IMR-90 (cell line): ENCODE data around the gene PLA2G4B. TPM values are rescaled to one million over a fixed set of nuclear protein-coding genes. Genes with fewer than 3 reads are reported as not detected.

Experiments used
- ATAC-seq: fragments of 200-7000 bp; cut with Tn5 transposase; 2 replicates; pipeline ENCODE4 v1.9.1; 2020; ENCODE audit warnings: low read depth, mild to moderate bottlenecking, moderate library complexity
- Bru-seq: library from RNA; stranded (reverse); fragments of 400-500 nt; gene quantifications from one replicate; lab custom pipeline; 2021; lab: Mats Ljungman, UMichigan
- BruChase-seq, 2 experiments: library from RNA; stranded (reverse); fragments of 400-500 nt; gene quantifications; one replicate each; lab custom pipeline; 2021; lab: Mats Ljungman, UMichigan
- BruUV-seq: library from RNA; stranded (reverse); fragments of 400-500 nt; replicated peaks from 2 replicates; lab custom pipeline; 2021; lab: Mats Ljungman, UMichigan
- CTCF ChIA-PET: fragments of 300-600 bp; formaldehyde crosslinking; extraction: SDS; loops from one replicate; lab custom pipeline; 2021; ENCODE audit warnings: antibody characterized with exemption; lab: Yijun Ruan, JAX
- POLR2A ChIA-PET: fragments of 300-600 bp; sonication (Branson Sonifier 250); formaldehyde crosslinking; loops from one replicate; lab custom pipeline; 2022; ENCODE audit warnings: antibody characterized with exemption; ENCODE audit not compliant: unreplicated experiment; lab: Charles Lee
- DNase-seq: peaks from one replicate; pipeline ENCODE4 v3.0.0; 2013
- H2AFZ ChIP-seq: replicated peaks from 2 replicates; pipeline ENCODE3; 2013; ENCODE audit warnings: low read length, mild to moderate bottlenecking; ENCODE audit not compliant: poor library complexity
- H2AK5ac ChIP-seq: 2 replicates; pipeline ENCODE4 v1.6.1; 2013; ENCODE audit warnings: low read depth, low read length, inconsistent platforms
- H2AK9ac ChIP-seq: replicated peaks from 2 replicates; pipeline ENCODE3; 2013; ENCODE audit warnings: mild to moderate bottlenecking, low read depth, low read length, moderate library complexity; ENCODE audit not compliant: poor library complexity
- H2BK120ac ChIP-seq: 2 replicates; pipeline ENCODE4 v1.6.1; 2013; ENCODE audit warnings: low read depth, low read length, inconsistent platforms
- H2BK15ac ChIP-seq: 3 replicates; pipeline ENCODE4 v1.6.1; 2013; ENCODE audit warnings: low read depth, low read length, inconsistent platforms
- H2BK20ac ChIP-seq: 2 replicates; pipeline ENCODE4 v1.6.1; 2013; ENCODE audit warnings: low read depth, mild to moderate bottlenecking, inconsistent platforms, low read length, moderate library complexity
- H2BK5ac ChIP-seq: 2 replicates; pipeline ENCODE4 v1.6.1; 2013; ENCODE audit warnings: mild to moderate bottlenecking, low read depth, low read length, inconsistent platforms; ENCODE audit not compliant: poor library complexity, severe bottlenecking
- H3K14ac ChIP-seq: replicated peaks from 2 replicates; pipeline ENCODE4 v1.6.1; 2013; ENCODE audit warnings: low read depth, low read length, inconsistent platforms
- H3K18ac ChIP-seq: 2 replicates; pipeline ENCODE4 v1.6.1; 2013; ENCODE audit warnings: low read depth, low read length, control low read depth
- H3K23ac ChIP-seq: 2 replicates; pipeline ENCODE4 v1.6.1; 2013; ENCODE audit warnings: low read depth, low read length, inconsistent platforms
- H3K27ac ChIP-seq: 2 replicates; pipeline ENCODE4 v1.5.1; 2013; ENCODE audit warnings: mild to moderate bottlenecking, control low read depth, low read length; ENCODE audit not compliant: insufficient read depth
- H3K27me3 ChIP-seq: 2 replicates; pipeline ENCODE4 v1.6.1; 2013; ENCODE audit warnings: low read length; ENCODE audit not compliant: control insufficient read depth, insufficient read depth
- H3K36me3 ChIP-seq: 2 replicates; pipeline ENCODE4 v1.6.1; 2013; ENCODE audit warnings: low read length, mixed read lengths; ENCODE audit not compliant: control insufficient read depth, insufficient read depth
- H3K4ac ChIP-seq: 2 replicates; pipeline ENCODE4 v1.6.1; 2013; ENCODE audit warnings: low read depth, low read length, inconsistent platforms
- H3K4me1 ChIP-seq: 2 replicates; pipeline ENCODE4 v1.6.1; 2013; ENCODE audit warnings: low read length, mixed read lengths; ENCODE audit not compliant: control insufficient read depth, insufficient read depth
- H3K4me2 ChIP-seq: 2 replicates; pipeline ENCODE4 v1.6.1; 2013; ENCODE audit warnings: low read depth, mild to moderate bottlenecking, control low read depth, low read length, moderate library complexity
- H3K4me3 ChIP-seq: 2 replicates; pipeline ENCODE4 v1.5.1; 2013; ENCODE audit warnings: low read depth, mild to moderate bottlenecking, control low read depth, low read length, moderate library complexity; ENCODE audit not compliant: insufficient read depth
- H3K56ac ChIP-seq: 2 replicates; pipeline ENCODE4 v1.6.1; 2013; ENCODE audit warnings: low read length, inconsistent platforms; ENCODE audit not compliant: insufficient read depth; ENCODE audit errors: extremely low read depth
- H3K79me1 ChIP-seq, 2 experiments: 2 replicates each; pipeline ENCODE4 v1.6.1; 2013; ENCODE audit warnings: low read length in 2 of 2, inconsistent platforms in 1 of 2, low read depth in 1 of 2
- H3K9ac ChIP-seq: 2 replicates; pipeline ENCODE4 v1.6.1; 2013; ENCODE audit warnings: low read depth, low read length, control low read depth
- H3K9me1 ChIP-seq: 2 replicates; pipeline ENCODE4 v1.6.1; 2013; ENCODE audit warnings: low read length, inconsistent platforms; ENCODE audit not compliant: insufficient read depth
- H3K9me3 ChIP-seq: 2 replicates; pipeline ENCODE4 v1.6.1; 2013; ENCODE audit warnings: low read length; ENCODE audit not compliant: control insufficient read depth, insufficient read depth
- H4K20me1 ChIP-seq: 2 replicates; pipeline ENCODE4 v1.6.1; 2013; ENCODE audit warnings: low read length, inconsistent platforms; ENCODE audit not compliant: insufficient read depth
- H4K5ac ChIP-seq: 2 replicates; pipeline ENCODE4 v1.6.1; 2013; ENCODE audit warnings: mild to moderate bottlenecking, low read depth, low read length, control low read depth
- H4K8ac ChIP-seq, 2 experiments: 2 replicates each; pipeline ENCODE4 v1.6.1; 2013; ENCODE audit warnings: low read depth in 2 of 2, low read length in 2 of 2, control low read depth in 1 of 2, inconsistent platforms in 1 of 2
- H4K91ac ChIP-seq: 2 replicates; pipeline ENCODE4 v1.6.1; 2013; ENCODE audit warnings: low read depth, low read length, inconsistent platforms; ENCODE audit not compliant: insufficient read depth
- BHLHE40 ChIP-seq: fragments of 150-350 bp; IDR thresholded peaks from 2 replicates; pipeline ENCODE4 v1.6.1; 2016; ENCODE audit warnings: mild to moderate bottlenecking, low read depth, low read length
- CEBPB ChIP-seq: IDR thresholded peaks from 2 replicates; pipeline ENCODE4 v1.6.1; 2012; ENCODE audit warnings: low read depth, low read length, improper control_type of control experiment
- CHD1 ChIP-seq: IDR thresholded peaks from 2 replicates; pipeline ENCODE4 v1.6.1; 2012; ENCODE audit warnings: low read depth, low read length, improper control_type of control experiment
- FOS ChIP-seq: fragments of 150-350 bp; IDR thresholded peaks from 2 replicates; pipeline ENCODE4 v1.6.1; 2016; ENCODE audit warnings: low read depth, low read length
- MXI1 ChIP-seq: IDR thresholded peaks from 2 replicates; pipeline ENCODE4 v1.6.1; 2012; ENCODE audit warnings: low read depth, mild to moderate bottlenecking, low read length, moderate library complexity, borderline replicate concordance
- POLR2A ChIP-seq: IDR thresholded peaks from 2 replicates; pipeline ENCODE4 v1.6.1; 2012; ENCODE audit warnings: mild to moderate bottlenecking, low read depth, low read length
- RAD21 ChIP-seq: IDR thresholded peaks from 2 replicates; pipeline ENCODE4 v1.6.1; 2012; ENCODE audit warnings: low read length, improper control_type of control experiment
- RCOR1 ChIP-seq: IDR thresholded peaks from 2 replicates; pipeline ENCODE4 v1.6.1; 2012; ENCODE audit warnings: mild to moderate bottlenecking, low read length, improper control_type of control experiment; ENCODE audit not compliant: insufficient replicate concordance
- RFX5 ChIP-seq: IDR thresholded peaks from 2 replicates; pipeline ENCODE4 v1.8.0; 2012; ENCODE audit warnings: low read depth, mild to moderate bottlenecking, low read length, moderate library complexity
- SMC3 ChIP-seq: fragments of 150-350 bp; IDR thresholded peaks from 2 replicates; pipeline ENCODE4 v1.6.1; 2016; ENCODE audit warnings: low read depth, mild to moderate bottlenecking, antibody characterized with exemption, low read length, moderate library complexity
- WGBS, 2 experiments: methylation state at CpG; one replicate each; pipeline versions ENCODE4 v1.1.5 to v1.1.7; 2013; ENCODE audit warnings: missing lambda C conversion rate in 2 of 2; ENCODE audit not compliant: insufficient read length in 1 of 2; ENCODE audit errors: extremely low coverage in 2 of 2; 5-methylcytosine and 5-hydroxymethylcytosine counted together
- dilution Hi-C: fragments of 300-500 bp; cut with HindIII; formaldehyde crosslinking; loops from one replicate; pipeline ENCODE4 v1.14.3; 2018; ENCODE audit warnings: low sequenced_read_pairs; ENCODE audit not compliant: unreplicated experiment
- in situ Hi-C: fragments of 300-500 bp; cut with MboI; formaldehyde crosslinking; loops from 3 replicates; pipeline ENCODE4 v1.14.3; 2019; ENCODE audit warnings: low sequenced_read_pairs, inconsistent platforms, mixed read lengths
- intact Hi-C: fragments of 100-400 bp; cut with micrococcal nuclease; formaldehyde crosslinking; loops from 2 replicates; pipeline ENCODE4 v1.10.0; 2022
- long read RNA-seq: library from polyadenylated mRNA; unstranded; transcript quantifications from one replicate; pipeline ENCODE4 v2.0.0, GENCODE V29; 2021; ENCODE audit not compliant: unreplicated experiment
- polyA plus RNA-seq, 3 experiments: library from polyadenylated mRNA; depleted of rRNA; stranded (reverse); fragments of >200 nt; gene quantifications; 2 replicates each; pipeline ENCODE4 v1.2.3, GENCODE V29; 2012; ENCODE audit warnings: low replicate concordance in 1 of 3
- total RNA-seq: library from RNA; depleted of rRNA; stranded (reverse); fragments of >200 nt; gene quantifications from 2 replicates; pipeline ENCODE4 v1.2.3, GENCODE V29; 2012; rRNA removed
- TF ChIP-seq, protein P1 (sequence below): fragments of 150-350 bp; IDR thresholded peaks from 2 replicates; pipeline ENCODE4 v1.6.1; 2016; ENCODE audit warnings: low read depth, mild to moderate bottlenecking, low read length, moderate library complexity, borderline replicate concordance
- TF ChIP-seq, protein P2 (sequence below): fragments of 150-350 bp; IDR thresholded peaks from 2 replicates; pipeline ENCODE4 v1.6.1; 2017; ENCODE audit warnings: mild to moderate bottlenecking, antibody characterized with exemption, low read length, low read depth

PLA2G4B gene, protein sequence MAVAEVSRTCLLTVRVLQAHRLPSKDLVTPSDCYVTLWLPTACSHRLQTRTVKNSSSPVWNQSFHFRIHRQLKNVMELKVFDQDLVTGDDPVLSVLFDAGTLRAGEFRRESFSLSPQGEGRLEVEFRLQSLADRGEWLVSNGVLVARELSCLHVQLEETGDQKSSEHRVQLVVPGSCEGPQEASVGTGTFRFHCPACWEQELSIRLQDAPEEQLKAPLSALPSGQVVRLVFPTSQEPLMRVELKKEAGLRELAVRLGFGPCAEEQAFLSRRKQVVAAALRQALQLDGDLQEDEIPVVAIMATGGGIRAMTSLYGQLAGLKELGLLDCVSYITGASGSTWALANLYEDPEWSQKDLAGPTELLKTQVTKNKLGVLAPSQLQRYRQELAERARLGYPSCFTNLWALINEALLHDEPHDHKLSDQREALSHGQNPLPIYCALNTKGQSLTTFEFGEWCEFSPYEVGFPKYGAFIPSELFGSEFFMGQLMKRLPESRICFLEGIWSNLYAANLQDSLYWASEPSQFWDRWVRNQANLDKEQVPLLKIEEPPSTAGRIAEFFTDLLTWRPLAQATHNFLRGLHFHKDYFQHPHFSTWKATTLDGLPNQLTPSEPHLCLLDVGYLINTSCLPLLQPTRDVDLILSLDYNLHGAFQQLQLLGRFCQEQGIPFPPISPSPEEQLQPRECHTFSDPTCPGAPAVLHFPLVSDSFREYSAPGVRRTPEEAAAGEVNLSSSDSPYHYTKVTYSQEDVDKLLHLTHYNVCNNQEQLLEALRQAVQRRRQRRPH
- total RNA-seq (under 0.01 and 0.18 TPM in 2 replicates), polyA plus RNA-seq (2012; rRNA removed) (3.1 and 5.8 TPM in 2 replicates), Bru-seq, nascent RNA (percentile 57 among the genes with signal in this experiment), BruChase-seq, experiment 1, labeled RNA remaining after a 6-hour chase (percentile 73 among the genes with signal in this experiment), BruChase-seq, experiment 2, labeled RNA remaining after a 2-hour chase (percentile 75 among the genes with signal in this experiment)
- 0.90 and 1.6 TPM in 2 replicates for polyA plus RNA-seq (2012; cell fraction: cytosol; rRNA removed)
- polyA plus RNA-seq (2012; cell fraction: nucleus; rRNA removed; ENCODE audit: low replicate concordance): 31.6 and 69.2 TPM in 2 replicates
- long read RNA-seq: 0 reads

DNA sequence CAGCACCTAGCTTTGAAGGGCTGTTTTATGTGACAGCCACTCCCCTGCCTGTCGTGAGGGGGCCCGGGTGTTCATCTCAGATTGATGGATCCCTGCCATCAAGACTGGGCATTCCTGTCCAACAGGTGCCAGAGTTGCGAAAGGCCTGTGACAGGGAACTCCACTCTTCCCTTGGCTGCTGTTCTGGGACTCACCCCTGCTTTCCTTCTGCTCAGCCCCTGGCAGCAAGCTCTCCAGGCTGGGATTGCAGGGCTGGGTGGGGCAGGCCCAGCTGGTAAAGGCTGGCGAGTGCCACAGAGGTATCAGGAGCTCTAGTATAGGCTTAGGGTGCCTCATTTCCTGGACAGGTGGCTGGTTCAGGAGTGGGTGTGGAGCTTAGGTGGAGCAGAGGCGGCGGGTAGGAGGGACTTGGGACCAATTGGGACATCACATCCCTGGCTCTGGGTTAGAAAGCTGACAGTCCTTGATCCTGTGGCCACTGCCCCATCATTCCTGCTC is at the start of gene PLA2G4B:
Gene PLA2G4B, plus strand, starts transcription at position 448 of the 498 bp plus-strand sequence. CDS start 67 bp downstream, outside the sequence.
- Histone ChIP-seq H3K36me3 (peaks cover 4% of the 10 kb centered on the region; the same call in 1 of the 2 replicates), H2BK15ac (no peak within 1 kb of the TSS), H3K56ac (no peak within 1 kb of the TSS), H4K8ac (no peak within 1 kb of the TSS), H2AK9ac (peak within 1 kb of the TSS; percentile 1), H3K9me1 (no peaks in the 10 kb centered on the region), H3K23ac (no peak within 1 kb of the TSS), H3K4me2 (no peak within 1 kb of the TSS), H2BK20ac (no peak within 1 kb of the TSS), H4K20me1 (peaks cover 14% of the 10 kb centered on the region), H3K4ac (no peak within 1 kb of the TSS), H2AFZ (no peak within 1 kb of the TSS), H3K4me1 (no peaks in the 10 kb centered on the region), H3K18ac (no peak within 1 kb of the TSS), H2BK120ac (no peak within 1 kb of the TSS), H3K27ac (no peak within 1 kb of the TSS), H3K79me1 (peaks cover 0 to 3% of the 10 kb centered on the region in 2 experiments; a peak in 1 of 4 replicates), H3K9me3 (no peaks in the 10 kb centered on the region), H3K9ac (no peak within 1 kb of the TSS), H4K91ac (no peak within 1 kb of the TSS), H2AK5ac (no peak within 1 kb of the TSS), H4K5ac (no peak within 1 kb of the TSS), H2BK5ac (no peak within 1 kb of the TSS), H3K27me3 (no peaks in the 10 kb centered on the region), H3K14ac (no peak within 1 kb of the TSS), H3K4me3 (no peak within 1 kb of the TSS)
- DNase-seq: no peak
- BruUV-seq: no TSS peak
- dilution Hi-C loops: no loop called here
- in situ Hi-C loops: no loop called here
- ChIA-PET POLR2A (no interaction called here), CTCF (no interaction called here)
- intact Hi-C loops: no loop called here
- WGBS, 2 experiments: 93% methylated on average over 2 of the region's 6 CpGs; no CpG with 5 or more reads in 1 of the 2 experiments
- ATAC-seq: no peak
- TF ChIP-seq RCOR1 (no peak), CHD1 (no peak), SMC3 (no peak), CEBPB (no peak), POLR2A (no peak), BHLHE40 (no peak), RFX5 (no peak), RAD21 (no peak), MXI1 (no peak), FOS (no peak)
- TF ChIP-seq, protein P1, sequence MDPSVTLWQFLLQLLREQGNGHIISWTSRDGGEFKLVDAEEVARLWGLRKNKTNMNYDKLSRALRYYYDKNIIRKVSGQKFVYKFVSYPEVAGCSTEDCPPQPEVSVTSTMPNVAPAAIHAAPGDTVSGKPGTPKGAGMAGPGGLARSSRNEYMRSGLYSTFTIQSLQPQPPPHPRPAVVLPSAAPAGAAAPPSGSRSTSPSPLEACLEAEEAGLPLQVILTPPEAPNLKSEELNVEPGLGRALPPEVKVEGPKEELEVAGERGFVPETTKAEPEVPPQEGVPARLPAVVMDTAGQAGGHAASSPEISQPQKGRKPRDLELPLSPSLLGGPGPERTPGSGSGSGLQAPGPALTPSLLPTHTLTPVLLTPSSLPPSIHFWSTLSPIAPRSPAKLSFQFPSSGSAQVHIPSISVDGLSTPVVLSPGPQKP: no peak
- TF ChIP-seq, protein P2, sequence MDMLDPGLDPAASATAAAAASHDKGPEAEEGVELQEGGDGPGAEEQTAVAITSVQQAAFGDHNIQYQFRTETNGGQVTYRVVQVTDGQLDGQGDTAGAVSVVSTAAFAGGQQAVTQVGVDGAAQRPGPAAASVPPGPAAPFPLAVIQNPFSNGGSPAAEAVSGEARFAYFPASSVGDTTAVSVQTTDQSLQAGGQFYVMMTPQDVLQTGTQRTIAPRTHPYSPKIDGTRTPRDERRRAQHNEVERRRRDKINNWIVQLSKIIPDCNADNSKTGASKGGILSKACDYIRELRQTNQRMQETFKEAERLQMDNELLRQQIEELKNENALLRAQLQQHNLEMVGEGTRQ: no peak
